Stimulated activated effector memory CD8-positive, alpha-beta T cell treated with anti-CD3 and anti-CD28 coated beads, Interleukin-12 subunit alpha, Interleukin-12 subunit beta, amount 100 ng/mL, for 72 hours (primary cell): ENCODE results near the gene POU2F3.

Source experiments
- ATAC-seq: fragments of 150-1000 bp; cut with Tn5 transposase; 2 replicates; pipeline ENCODE4 v1.10.0; 2021
- DNase-seq, 2 donors: peaks; one replicate each; pipeline ENCODE4 v3.0.0; 2021 to 2022; ENCODE audit warnings: low spot score in 2 of 2
- H3K27ac Mint-ChIP-seq: one replicate; pipeline ENCODE4 v1.8.0; 2022; ENCODE audit warnings: mild to moderate bottlenecking, mixed read lengths
- H3K36me3 Mint-ChIP-seq: one replicate; pipeline ENCODE4 v1.8.0; 2022; ENCODE audit warnings: mild to moderate bottlenecking, mixed read lengths
- H3K4me1 Mint-ChIP-seq: one replicate; pipeline ENCODE4 v1.8.0; 2022; ENCODE audit warnings: mixed read lengths
- H3K4me3 Mint-ChIP-seq: one replicate; pipeline ENCODE4 v1.8.0; 2022; ENCODE audit warnings: mild to moderate bottlenecking, mixed read lengths
- H3K9me3 Mint-ChIP-seq: one replicate; pipeline ENCODE4 v1.8.0; 2022; ENCODE audit warnings: mixed read lengths

The POU2F3 gene

DNA sequence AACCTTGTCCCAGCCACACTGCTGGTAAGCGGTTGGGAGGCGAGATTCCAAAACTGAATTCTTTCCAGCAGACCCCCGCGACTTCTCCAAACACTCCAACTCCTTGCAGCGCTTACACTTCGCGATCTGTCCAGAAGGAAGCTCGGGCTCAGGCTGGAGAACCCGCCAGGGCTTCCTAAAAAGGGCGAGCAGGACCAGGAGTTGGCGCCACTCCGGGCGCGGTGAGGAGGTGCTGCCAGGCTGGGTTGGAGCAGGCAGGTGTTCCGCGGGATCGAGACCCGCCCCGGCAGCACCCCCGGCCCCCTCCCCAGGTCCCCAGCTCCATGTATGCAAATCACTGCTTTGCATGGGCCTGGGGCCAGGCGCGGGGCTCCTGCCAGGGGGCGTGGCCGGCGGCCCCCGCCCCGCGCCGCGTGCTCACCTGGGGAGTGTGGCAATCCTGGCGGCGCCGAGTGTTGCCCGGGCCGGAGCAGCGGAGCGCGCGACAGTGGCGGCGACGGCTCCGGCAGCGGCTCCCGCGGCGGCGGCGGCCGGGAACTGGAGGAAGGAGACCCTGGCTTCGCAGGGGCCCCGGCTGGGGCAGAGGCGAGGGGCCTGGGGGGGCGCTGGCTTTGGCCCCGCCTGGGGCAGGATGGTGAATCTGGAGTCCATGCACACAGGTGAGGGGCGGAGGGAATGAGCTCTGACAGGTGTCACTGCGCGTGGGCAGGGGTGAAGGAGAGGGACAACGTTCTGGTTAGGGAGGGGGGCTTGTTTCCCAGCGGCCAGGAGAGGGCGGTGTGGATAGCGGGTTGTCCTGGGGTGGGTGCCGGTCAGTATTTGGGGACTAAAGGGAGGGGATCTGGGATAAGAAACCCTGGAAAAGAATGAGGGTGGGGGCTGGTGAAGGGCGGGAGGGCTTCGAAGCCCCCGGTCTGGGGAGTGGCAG is at the start of gene POU2F3:
POU2F3 (plus strand) TSS at position 428 of the 928 bp plus-strand sequence; CDS start at position 632, 204 bp downstream.
- H3K9me3 Mint-ChIP-seq, result no peaks in the 10 kb centered on the region
- DNase-seq (no peak), ATAC-seq (no peak)
- H3K4me3 Mint-ChIP-seq, result no peak within 1 kb of the TSS
- H3K4me1 Mint-ChIP-seq, result peaks cover 5% of the 10 kb centered on the region
- no peak within 1 kb of the TSS for H3K27ac Mint-ChIP-seq
- H3K36me3 Mint-ChIP-seq, result no peaks in the 10 kb centered on the region

DNA sequence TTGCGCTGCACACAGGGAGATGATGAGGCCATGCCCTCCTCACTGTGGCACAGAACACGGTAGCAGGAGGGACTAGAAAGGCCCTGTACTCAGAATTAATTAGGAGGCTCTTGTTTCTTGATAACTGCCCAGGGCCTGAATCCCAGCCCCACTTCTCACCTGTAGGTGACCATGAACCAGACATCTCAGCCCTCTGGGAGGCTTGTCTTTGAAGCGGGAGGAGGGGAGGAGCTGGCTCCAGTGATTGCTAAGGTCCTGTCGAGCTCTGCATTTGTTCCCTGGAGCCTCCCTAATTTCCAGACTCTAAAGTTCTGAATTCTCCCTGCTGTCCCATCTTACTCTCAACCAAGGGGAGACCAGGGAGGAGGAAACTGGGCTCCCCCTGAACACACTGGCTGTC is 48.9 kb upstream of the POU2F3 start:
- Mint-ChIP-seq H3K27ac (no peak overlapping the region), H3K4me1 (peaks cover 16% of the 10 kb centered on the region), H3K4me3 (no peak overlapping the region)

DNA sequence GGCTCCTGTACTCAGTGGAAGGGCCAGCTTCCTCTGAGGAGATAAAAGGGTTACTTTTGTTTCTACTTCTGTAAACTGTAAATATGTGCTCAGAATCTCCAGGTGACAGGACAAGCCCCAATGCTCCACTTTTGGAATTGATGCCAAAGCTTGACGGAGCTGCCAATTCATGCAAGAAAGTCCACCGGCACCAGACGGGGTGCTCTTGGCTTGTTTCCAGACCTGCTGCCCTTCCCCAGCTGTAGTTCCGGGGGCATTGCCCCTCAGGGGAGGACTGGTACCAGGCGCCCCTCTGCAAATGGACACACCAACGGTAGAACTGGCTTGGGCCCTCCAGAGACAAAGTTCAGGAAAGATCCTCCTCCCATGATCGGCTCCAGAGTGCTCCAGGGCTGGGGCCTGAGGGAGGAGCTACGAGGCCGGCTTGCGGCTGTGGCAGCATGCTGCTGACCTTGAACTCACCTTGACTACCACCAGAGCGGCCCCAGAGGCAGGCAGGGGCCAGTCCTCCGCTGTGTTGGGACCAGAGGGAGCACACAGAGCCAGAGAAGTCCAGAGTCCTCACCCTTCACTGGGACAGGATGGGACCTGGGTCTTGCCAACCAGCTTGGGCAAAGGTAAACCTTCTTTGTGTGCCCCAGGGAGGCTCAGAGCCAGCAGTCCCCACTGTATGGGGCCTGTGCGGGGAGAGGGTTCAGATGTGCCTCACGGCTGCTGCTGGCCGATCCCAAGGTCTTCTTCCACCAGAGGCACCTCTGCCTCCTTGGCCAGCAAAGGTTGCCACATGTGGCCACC is 46.9 kb upstream of the POU2F3 start:
- no peak overlapping the region for H3K27ac Mint-ChIP-seq
- DNase-seq, result no peak
- H3K4me3 Mint-ChIP-seq, result no peak overlapping the region
- H3K36me3 Mint-ChIP-seq, result no peaks in the 10 kb centered on the region
- H3K9me3 Mint-ChIP-seq, result no peaks in the 10 kb centered on the region
- ATAC-seq, result no peak
- H3K4me1 Mint-ChIP-seq, result no peaks in the 10 kb centered on the region

More for the DNA sequence above, 48.9 kb upstream of the POU2F3 start:
- DNase-seq (no peak), ATAC-seq (no peak)
- H3K36me3 Mint-ChIP-seq, result no peaks in the 10 kb centered on the region
- H3K9me3 Mint-ChIP-seq, result no peaks in the 10 kb centered on the region

DNA sequence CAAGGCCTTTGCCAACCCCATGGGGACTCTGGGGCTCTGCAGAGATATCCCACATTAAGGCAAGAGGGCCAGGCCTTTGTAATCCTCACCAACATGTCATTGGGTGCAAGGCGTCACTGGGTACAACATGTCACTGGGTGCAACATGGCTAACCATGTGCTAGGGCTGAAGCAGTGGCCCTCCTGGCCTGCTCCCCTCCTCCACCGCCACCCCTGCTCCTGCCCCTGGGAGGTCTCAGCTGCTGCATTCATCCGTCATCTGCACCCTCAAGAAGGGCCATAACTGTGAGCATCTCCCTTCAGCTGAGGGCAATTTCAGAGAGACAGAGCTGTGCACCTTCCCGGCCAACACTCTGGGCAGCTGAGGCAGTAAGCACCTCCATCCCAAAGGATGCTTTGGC is 45.8 kb upstream of the POU2F3 start:
- DNase-seq, result no peak

DNA sequence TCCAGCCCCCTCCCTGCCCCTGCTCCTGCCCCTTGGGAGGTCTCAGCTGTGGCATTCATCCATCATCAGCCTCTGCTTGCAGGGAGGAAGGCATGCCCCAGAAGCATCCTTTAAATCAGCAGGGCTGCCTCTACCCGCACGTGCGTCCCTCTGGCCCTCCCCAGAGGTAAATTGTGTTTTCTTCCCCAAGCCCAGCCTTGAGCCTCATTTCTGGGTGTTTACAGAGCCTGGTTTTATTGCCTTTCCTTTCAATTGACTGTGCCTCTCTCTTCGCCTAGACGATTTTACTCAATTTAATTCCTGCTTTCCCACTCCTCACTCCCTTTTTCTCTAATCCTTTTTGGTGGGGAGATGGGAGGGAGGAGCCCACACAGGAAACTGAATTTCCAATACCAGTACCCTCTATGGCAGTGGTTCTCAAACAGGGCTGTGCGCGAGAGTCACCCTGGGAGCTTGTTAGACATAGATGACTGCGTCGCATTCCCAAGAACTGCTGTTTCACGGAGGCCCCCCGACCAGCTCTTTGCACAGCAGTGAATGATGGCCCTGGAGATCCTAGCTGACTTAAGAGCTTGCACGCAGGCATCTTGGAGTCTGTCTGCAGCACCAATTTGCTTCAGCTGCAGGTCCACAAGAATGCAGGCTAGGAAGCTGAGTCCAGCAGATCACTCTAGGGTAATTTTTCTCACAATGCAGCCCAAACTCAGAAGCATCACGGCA is 44.2 kb upstream of the POU2F3 start:
- no peak overlapping the region for H3K27ac Mint-ChIP-seq
- ATAC-seq, result no peak
- H3K4me1 Mint-ChIP-seq, result no peaks in the 10 kb centered on the region
- no peaks in the 10 kb centered on the region for H3K9me3 Mint-ChIP-seq
- no peak for DNase-seq
- no peak overlapping the region for H3K4me3 Mint-ChIP-seq
- H3K36me3 Mint-ChIP-seq, result no peaks in the 10 kb centered on the region

More for the DNA sequence above, 45.8 kb upstream of the POU2F3 start:
- Mint-ChIP-seq H3K4me1 (no peaks in the 10 kb centered on the region), H3K9me3 (no peaks in the 10 kb centered on the region), H3K27ac (no peak overlapping the region), H3K36me3 (no peaks in the 10 kb centered on the region), H3K4me3 (no peak overlapping the region)
- ATAC-seq, result no peak

DNA sequence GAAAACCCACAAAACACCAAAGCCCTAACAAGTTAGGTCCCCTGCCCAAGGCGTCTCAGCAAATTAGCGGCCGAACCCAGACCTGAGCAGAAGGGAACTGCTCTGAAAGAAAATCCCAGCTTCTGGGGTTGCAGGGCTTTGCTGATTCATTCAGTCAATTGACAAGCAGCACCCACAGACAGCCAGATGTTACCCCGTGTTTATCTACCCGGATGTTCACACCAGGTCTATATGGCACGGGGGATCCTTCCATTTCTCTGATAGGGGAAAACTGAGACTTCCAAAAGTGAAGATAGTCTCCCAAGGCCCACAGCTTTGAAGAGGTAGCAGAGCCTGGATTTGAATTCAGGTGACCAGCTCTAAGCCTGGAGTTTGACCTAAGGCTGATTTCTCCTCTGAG is 43.1 kb upstream of the POU2F3 start:
- Mint-ChIP-seq H3K27ac (no peak overlapping the region), H3K36me3 (no peaks in the 10 kb centered on the region), H3K4me1 (no peaks in the 10 kb centered on the region), H3K9me3 (no peaks in the 10 kb centered on the region), H3K4me3 (no peak overlapping the region)
- ATAC-seq (no peak), DNase-seq (no peak)

DNA sequence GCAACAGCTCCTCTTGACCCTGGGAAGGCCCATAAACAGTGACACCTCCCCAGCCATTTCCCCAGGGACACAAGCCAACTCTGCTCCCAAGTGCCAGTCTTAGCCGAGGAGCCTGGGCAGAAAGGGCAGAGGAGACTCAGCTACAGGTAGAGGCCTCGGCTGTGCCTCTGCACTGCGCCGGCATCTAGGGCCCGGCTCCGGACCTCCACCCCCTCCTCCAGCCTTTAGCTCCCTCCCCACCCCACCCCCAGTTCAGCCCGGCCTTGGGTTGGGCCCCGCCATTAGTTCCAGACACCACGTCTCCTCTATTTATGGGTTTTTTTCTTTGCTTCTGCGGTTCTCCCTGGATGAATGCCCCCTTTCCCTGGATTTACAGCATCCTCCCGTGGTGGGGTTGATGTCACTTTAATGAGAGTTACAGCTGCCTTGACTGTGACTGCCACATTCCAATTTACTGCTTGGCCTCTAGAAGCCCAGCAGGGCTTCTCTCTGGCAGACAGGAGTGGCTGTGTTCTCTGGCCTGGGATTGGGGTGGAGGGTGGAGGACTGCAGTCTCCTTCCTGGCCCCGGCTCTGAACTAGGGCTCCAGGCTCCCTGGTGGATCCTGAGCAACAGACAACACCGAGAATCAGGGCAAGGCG is 42.6 kb upstream of the POU2F3 start:
- no peak overlapping the region for H3K27ac Mint-ChIP-seq
- H3K36me3 Mint-ChIP-seq, result no peaks in the 10 kb centered on the region
- H3K4me1 Mint-ChIP-seq, result no peaks in the 10 kb centered on the region
- DNase-seq, result no peak
- H3K4me3 Mint-ChIP-seq, result no peak overlapping the region
- H3K9me3 Mint-ChIP-seq, result no peaks in the 10 kb centered on the region
- no peak for ATAC-seq

DNA sequence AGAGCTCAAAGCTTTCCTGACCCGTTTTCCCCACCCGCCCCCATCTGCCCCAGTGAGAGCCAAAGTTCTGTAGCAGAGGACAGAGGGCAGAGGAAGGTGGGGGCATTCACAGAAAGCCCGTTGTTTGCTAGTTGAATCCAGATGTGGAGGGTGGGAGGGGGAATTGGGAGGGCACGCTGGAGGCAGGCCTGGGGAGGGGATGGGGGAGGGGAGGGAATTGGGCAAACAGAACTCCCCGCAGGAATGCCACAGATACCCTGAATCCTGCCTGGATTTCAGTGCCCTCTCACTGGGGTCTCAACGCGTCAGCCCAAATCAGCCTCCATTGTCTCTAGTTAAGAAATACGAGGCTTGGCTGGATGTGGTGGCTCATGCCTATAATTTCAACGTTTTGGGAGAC is 42.0 kb upstream of the POU2F3 start:
- no peak overlapping the region for H3K4me3 Mint-ChIP-seq
- ATAC-seq (no peak), DNase-seq (no peak)
- H3K4me1 Mint-ChIP-seq, result no peaks in the 10 kb centered on the region
- H3K9me3 Mint-ChIP-seq, result no peaks in the 10 kb centered on the region
- no peaks in the 10 kb centered on the region for H3K36me3 Mint-ChIP-seq
- H3K27ac Mint-ChIP-seq, result no peak overlapping the region

DNA sequence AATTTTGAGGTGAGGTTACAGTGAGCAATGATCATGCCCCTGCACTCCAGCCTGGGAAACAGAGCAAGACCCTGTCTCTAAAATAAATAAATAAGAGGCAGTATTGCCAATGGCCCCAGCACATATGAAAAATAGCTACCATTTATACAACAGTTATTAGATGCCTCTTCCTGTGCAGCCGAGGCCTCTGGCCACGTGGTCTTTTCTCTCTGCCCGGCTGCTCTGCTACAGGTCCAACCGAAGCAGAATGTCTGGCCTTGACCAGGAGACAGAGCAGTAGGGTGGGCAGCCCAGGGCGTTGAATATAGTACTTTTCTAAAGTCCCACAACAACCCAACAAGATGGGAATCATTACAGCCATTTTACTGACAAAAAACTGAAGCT is 41.5 kb upstream of the POU2F3 start:
- DNase-seq (no peak), ATAC-seq (no peak)
- no peak overlapping the region for H3K4me3 Mint-ChIP-seq
- no peak overlapping the region for H3K27ac Mint-ChIP-seq
- no peaks in the 10 kb centered on the region for H3K4me1 Mint-ChIP-seq
- H3K36me3 Mint-ChIP-seq, result no peaks in the 10 kb centered on the region
- H3K9me3 Mint-ChIP-seq, result no peaks in the 10 kb centered on the region

DNA sequence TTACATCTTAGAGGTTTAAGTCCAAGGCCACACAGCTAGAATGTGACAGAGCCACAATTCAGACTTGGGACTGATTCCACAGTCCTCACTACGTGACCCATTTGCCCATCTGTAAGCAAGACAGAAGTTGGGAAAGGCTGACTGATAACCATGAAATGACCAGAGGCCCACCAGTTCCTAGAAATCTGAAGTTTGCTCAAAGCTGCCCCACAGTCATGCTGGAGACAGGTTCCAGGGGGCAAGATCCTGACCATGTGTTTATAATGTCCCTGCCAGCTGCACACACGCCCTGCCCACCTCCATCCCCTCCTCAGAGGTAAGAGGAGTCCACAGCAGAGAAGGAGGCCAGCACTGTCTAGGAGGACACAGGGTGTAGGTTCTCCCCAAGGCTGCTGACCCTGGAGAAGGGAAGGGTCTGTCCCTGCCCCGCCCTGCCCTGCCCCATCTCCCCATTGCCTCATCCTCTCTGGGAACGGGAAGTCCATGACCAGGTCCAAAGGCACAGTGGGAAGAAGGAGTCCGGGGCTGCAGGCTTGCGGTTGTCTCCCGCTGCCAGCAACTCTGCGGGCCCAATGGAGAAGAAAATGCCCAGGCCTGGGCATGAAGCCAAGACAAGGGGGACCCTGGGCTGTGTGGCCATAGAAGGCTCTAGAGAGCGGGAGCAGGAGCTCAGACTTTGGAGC is 41.0 kb upstream of the POU2F3 start:
- Mint-ChIP-seq H3K4me1 (no peaks in the 10 kb centered on the region), H3K36me3 (no peaks in the 10 kb centered on the region), H3K4me3 (no peak overlapping the region), H3K9me3 (no peaks in the 10 kb centered on the region), H3K27ac (no peak overlapping the region)
- DNase-seq (no peak), ATAC-seq (peak; percentile 33)

DNA sequence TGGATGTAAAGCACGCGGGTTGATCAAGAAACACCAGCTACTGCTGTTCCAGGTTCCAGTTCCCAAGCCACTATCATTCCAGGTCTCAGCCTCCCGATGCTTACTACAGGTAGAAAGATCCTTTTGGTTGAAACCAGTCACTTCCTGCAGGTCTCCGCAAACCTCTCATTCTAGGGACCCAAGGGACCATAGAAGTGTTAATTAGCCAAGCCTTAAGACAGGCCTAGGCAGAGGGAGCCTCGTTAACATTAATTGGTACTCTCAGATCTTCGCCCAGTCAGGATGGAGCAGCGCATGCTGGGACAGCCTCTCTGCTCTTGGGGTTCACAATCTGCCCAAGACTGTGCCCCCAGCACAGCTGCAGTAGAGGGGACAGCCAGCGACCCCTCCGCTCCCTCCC is 40.3 kb upstream of the POU2F3 start:
- Mint-ChIP-seq H3K36me3 (no peaks in the 10 kb centered on the region), H3K4me1 (no peaks in the 10 kb centered on the region), H3K27ac (no peak overlapping the region), H3K4me3 (no peak overlapping the region), H3K9me3 (no peaks in the 10 kb centered on the region)
- ATAC-seq, result no peak
- no peak for DNase-seq

DNA sequence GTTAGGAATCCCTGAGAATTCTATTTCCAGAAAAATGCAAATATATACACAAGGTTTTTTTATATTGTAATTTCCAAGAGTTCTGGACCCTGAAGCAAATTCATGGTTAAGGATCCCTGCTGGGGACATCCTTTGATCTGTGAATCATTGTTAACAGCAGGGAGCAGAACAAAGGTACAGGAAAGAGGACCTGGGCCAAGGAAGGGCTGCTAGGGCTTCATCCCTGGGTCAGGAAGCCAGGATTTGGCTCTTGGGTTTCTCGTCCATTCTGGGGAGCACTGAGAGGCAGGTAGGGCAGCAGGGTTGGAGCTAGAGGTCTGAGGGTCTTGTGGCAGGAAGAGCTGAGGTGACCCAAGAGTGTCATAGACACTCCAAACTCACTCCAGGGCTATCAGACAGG is 39.3 kb upstream of the POU2F3 start:
- Mint-ChIP-seq H3K4me1 (no peaks in the 10 kb centered on the region), H3K36me3 (no peaks in the 10 kb centered on the region), H3K27ac (no peak overlapping the region), H3K9me3 (no peaks in the 10 kb centered on the region), H3K4me3 (no peak overlapping the region)
- DNase-seq (no peak), ATAC-seq (no peak)

DNA sequence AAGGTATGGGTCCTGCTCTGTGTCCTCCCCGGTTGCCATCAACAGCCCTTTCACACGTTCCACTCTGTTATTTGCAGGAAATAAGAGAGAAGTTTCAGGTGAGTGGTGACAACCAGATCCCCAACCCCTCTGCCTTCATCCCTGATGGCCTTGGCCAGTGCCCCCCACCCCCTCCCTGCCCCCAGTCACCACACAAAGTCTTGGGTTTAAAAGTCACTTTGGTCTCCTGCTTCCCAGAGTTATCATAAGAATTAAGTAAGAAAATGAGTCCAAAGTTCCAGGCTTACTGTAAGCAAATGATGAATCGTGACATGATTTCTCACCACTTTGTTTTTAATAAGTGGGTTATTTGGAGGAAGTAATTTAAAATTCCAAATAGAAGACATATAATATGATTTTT is 38.3 kb upstream of the POU2F3 start:
- H3K27ac Mint-ChIP-seq, result no peak overlapping the region
- no peaks in the 10 kb centered on the region for H3K9me3 Mint-ChIP-seq
- H3K4me1 Mint-ChIP-seq, result no peaks in the 10 kb centered on the region
- ATAC-seq (no peak), DNase-seq (no peak)
- H3K4me3 Mint-ChIP-seq, result no peak overlapping the region
- H3K36me3 Mint-ChIP-seq, result no peaks in the 10 kb centered on the region

DNA sequence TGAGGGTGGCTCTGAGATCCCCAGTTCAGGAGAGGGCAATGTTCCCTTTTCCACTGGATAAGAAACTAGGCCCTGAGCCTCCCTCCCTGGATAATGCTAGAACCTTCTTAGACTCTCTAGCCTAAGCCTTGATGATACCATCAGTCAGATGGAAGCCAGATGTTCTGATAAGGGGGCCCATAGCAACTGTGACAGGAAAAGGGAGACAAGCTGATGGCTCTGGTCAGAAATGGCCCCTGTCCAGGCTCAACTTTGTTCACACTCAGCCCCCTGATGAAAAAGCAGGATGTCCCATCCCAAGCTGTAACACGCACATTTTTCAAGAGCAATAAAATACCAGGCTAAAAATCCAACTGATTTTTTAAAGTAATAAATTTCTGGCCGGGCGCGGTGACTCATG is 36.3 kb upstream of the POU2F3 start:
- Mint-ChIP-seq H3K27ac (no peak overlapping the region), H3K9me3 (no peaks in the 10 kb centered on the region), H3K4me1 (no peaks in the 10 kb centered on the region), H3K36me3 (no peaks in the 10 kb centered on the region), H3K4me3 (no peak overlapping the region)
- DNase-seq (no peak), ATAC-seq (no peak)
